Urinary bladder (tissue), 4 donors: Measurements from ENCODE around the gene CORO2B. TPM values are rescaled to one million over a fixed set of nuclear protein-coding genes. Genes with fewer than 3 reads are reported as not detected.

ENCODE experiments used
- DNase-seq: peaks from one replicate; pipeline ENCODE4 v3.0.0-alpha.2; 2015; ENCODE audit errors: extremely low spot score
- H3K27ac ChIP-seq: one replicate; pipeline ENCODE4 v1.5.1; 2013; ENCODE audit warnings: low read depth, mild to moderate bottlenecking, moderate library complexity
- H3K36me3 ChIP-seq: one replicate; pipeline ENCODE4 v1.6.1; 2013; ENCODE audit warnings: mild to moderate bottlenecking, moderate library complexity; ENCODE audit not compliant: insufficient read depth
- H3K4me1 ChIP-seq: one replicate; pipeline ENCODE4 v1.6.1; 2013; ENCODE audit warnings: mild to moderate bottlenecking, moderate library complexity; ENCODE audit not compliant: insufficient read depth
- H3K4me3 ChIP-seq: one replicate; pipeline ENCODE4 v1.5.1; 2013; ENCODE audit warnings: low read depth, low read length
- WGBS: extraction: QIAGEN DNeasy Blood & Tissue Kit; methylation state at CpG from one replicate; pipeline ENCODE4 v1.1.7; 2013; 5-methylcytosine and 5-hydroxymethylcytosine counted together
- polyA plus RNA-seq: library from polyadenylated mRNA; stranded (reverse); fragments of 200-250 nt; gene quantifications from one replicate; pipeline ENCODE4 v1.2.3, GENCODE V29; 2013
- total RNA-seq: library from RNA; depleted of rRNA; stranded (reverse); fragments of >200 nt; gene quantifications from one replicate; pipeline ENCODE4 v1.2.3, GENCODE V29; 2014
- donor health status: healthy with polysubstance abuse.
- donor health status: healthy.

CORO2B gene
- total and polyA plus RNA-seq, 2 donors = 4.2 to 6.4 TPM

DNA sequence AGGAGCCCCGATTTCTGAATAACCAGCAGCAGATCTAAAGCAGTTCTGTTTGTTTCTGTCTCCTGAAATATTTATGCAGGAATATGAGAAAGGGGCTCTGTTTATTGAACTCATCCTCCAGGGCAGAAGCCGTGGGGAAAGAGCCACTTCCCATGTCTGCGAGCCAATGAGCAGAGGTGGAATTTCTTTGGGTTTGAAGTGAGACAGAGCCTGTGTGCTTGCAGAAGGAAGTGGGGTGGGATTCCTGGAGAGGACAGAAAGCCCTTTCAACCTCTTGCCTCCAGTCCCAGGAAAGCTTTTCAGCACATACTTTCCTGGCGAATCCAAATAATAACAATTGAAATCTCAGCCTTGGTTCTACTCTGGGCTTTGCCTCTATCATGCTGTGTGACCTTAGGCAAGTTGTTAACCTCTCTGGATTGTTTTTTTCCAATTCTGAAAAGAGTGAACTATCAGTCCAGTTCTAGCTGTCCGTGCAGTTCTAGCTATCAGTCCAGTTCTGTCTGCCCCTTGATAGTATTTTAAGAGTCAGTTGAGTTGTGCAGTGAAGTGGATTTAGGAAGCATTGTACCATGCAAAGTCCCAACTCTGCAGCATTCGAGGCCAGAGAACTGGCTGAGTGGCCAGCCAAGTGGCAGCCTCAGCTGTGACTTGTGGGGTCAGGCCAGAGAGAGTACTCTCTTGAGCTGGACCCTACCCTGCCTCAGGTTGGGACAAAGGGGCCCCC is 15.9 kb downstream of the CORO2B start:
- Histone ChIP-seq H3K36me3 (no peaks in the 10 kb centered on the region), H3K27ac (no peak overlapping the region), H3K4me1 (no peaks in the 10 kb centered on the region), H3K4me3 (no peak overlapping the region)
- DNase-seq = no peak
- WGBS = 67% methylated on average over 6 of the region's 6 CpGs

DNA sequence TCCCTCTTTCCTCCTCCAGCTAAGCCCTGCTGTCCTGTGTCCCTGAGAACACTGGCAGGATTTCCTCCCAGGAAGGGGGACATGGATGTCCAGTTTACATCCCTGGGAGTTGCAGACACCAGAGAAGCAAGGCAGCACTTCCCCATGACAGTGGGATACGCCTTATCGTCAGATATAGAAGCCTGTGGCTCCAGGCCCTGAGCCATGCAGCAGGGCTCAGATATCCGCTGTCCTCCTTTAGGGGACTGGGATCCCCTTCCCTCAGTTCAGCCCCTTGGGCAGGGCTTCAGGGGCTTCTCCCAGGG is 16.4 kb downstream of the CORO2B start:
- Histone ChIP-seq H3K4me3 (no peak overlapping the region), H3K36me3 (no peaks in the 10 kb centered on the region), H3K27ac (no peak overlapping the region), H3K4me1 (no peaks in the 10 kb centered on the region)
- WGBS = 94% methylated on average over 3 of the region's 3 CpGs
- no peak for DNase-seq

DNA sequence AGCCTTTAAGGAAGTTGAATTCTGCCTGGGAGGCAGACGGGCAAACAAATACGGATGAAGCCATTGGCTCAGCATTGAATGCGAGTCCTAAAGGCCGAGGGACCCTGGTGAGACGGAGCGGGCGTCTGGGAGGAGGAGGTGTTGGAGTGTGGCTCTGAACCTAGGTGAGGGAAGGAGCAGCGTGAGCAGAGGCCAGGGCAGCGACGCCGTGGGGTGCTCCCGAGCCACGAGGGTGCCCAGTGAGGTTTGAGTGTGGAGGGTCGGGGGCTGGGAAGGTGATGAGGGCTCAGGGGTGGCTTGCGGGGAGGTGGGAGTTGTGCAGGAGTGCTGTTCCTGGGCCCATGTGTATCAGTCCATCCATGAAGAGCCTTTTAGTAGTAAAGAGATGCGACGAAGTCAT is 17.0 kb downstream of the CORO2B start:
- H3K4me3 ChIP-seq = no peak overlapping the region
- no peaks in the 10 kb centered on the region for H3K4me1 ChIP-seq
- no peaks in the 10 kb centered on the region for H3K36me3 ChIP-seq
- H3K27ac ChIP-seq = no peak overlapping the region
- WGBS = 95% methylated on average over 17 of the region's 17 CpGs
- no peak for DNase-seq

DNA sequence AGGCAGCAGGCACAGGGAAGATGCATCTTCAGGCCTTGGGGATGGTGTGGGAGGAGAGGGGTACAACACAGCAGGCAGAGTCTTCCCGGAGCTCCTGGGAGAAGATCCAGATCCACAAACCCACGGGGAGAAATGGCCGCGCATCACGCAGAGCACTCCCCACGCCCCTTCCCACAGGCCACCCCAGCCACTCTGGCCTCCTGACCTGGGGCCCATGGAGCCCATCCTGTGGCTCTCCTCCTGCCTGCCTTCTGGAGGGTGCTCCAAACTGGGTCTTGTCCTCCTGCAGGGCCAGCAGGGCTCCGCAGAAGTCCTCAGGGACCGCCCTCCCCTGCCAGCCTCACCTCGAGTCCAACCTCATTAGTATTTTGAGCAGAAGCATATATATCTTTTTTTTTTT is 17.9 kb downstream of the CORO2B start:
- Histone ChIP-seq H3K4me1 (no peaks in the 10 kb centered on the region), H3K27ac (no peak overlapping the region), H3K4me3 (no peak overlapping the region), H3K36me3 (no peaks in the 10 kb centered on the region)
- 93% methylated on average over 9 of the region's 9 CpGs for WGBS
- DNase-seq = no peak

DNA sequence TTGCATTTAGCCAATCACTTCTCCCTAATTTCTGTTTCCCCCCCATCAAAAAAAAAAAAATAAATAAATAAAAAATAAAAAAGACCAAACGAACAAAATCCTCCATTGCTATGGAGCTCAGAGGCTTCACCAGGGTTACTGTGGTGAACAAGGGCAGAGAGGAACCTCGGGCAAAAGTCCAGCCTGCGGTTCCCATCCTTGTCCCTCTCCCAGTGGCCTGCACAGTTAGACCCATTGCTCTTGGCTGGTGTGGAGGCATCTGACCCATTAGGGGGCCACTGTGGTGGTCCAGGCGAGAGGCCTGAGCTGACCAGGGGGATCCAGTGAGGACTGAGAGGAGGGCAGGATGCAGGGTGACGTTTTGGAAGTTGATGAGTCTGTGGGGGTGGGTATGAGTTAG is 18.8 kb downstream of the CORO2B start:
- Histone ChIP-seq H3K27ac (no peak overlapping the region), H3K4me3 (no peak overlapping the region), H3K4me1 (no peaks in the 10 kb centered on the region), H3K36me3 (no peaks in the 10 kb centered on the region)
- 90% methylated on average over 5 of the region's 5 CpGs for WGBS
- no peak for DNase-seq

DNA sequence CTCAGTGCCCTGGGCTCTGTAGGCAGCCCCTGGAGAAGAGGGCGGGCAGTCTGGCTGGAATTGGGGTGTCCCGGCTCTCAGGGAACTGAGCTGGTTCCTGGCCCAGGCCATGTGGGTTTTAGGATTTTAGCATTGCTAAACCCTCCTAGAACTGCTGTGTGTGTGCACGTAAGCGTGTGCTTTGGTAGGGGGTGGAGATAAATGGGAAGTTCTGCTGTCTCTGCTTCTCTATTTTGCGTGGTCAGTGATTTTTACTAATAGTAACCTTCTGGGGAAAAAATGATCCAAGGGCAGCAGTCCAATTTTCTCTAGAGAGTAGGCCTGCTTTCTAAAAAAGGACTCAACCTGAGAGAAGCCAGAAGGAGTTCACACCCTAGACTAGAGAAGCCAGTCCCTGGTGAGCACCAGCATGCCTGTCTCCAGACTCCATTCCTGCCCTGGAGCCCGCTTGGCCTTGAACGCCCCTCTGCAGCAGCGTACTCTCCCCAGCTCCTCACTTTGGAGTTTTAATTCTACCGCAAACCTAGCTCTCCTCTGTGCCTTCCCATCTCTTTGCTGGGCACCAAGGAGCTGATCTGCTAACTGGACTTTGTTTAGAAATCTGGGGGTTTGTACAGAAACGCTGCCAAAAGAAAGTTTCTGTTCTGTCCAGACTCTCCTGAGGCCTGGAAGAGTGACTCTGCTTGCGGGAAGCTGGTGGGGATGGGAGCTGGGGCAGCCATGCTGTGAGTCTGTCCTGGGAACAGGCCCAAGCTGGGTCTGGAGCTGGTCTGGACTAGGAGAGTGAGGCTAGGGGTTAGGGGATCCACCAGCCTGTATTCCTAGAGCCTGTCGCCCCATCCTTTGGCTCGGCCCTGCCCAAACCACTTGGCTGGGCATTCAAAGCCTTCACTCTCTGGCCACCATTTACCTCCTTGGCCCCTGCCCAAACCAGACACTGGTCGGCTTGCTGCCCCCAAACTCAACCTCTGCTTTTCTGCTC is 19.7 kb downstream of the CORO2B start:
- Histone ChIP-seq H3K4me1 (no peaks in the 10 kb centered on the region), H3K27ac (no peak overlapping the region), H3K4me3 (no peak overlapping the region), H3K36me3 (no peaks in the 10 kb centered on the region)
- 75% methylated on average over 14 of the region's 14 CpGs for WGBS
- no peak for DNase-seq

DNA sequence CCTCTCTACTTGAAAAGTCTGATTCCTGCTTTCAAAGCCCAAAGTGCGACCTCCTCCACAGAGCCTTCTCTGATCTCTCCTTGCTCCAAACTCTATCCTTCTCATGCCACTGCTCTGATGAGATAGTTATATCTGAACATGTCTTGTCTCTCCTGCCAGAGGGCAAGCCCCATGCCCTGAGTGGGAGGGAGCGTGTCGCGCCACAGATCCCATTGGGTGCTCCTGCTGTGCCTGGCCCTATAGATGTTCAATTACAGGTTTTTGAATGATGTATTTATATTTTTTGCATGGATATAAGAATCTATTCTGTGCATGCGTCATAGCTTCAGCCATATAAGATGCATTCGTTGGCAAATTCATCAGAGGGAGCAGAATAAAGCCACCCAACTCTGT is 20.4 kb downstream of the CORO2B start:
- Histone ChIP-seq H3K4me1 (no peaks in the 10 kb centered on the region), H3K36me3 (no peaks in the 10 kb centered on the region), H3K27ac (no peak overlapping the region), H3K4me3 (no peak overlapping the region)
- 95% methylated on average over 6 of the region's 6 CpGs for WGBS
- DNase-seq = no peak

DNA sequence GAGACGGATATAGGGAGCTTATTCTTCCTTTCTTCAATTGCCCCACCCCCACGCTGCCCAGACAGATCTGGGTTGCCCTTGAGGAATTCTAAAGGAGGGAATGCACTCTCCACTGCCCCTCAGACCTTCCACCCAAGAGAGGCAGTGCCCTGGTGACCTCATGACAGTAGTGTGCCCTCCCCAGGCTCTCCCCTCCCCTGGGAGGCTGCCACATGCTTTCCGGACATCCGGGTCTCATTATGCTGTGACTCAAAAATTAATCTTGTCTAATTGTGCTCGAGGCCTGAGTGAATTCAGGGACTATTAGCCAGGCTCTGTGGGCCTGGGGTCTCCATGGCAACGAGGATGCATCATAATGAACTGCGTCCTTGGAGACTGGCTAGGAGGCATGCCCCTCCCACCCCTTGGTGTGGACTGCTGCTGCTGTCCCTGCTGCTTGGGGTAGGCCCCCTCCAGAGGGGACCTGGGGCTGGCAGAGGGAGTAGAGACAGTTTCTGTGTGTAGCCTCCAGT is 20.8 kb downstream of the CORO2B start:
- H3K4me1 ChIP-seq = no peaks in the 10 kb centered on the region
- H3K36me3 ChIP-seq = no peaks in the 10 kb centered on the region
- H3K27ac ChIP-seq = no peak overlapping the region
- WGBS = 73% methylated on average over 7 of the region's 7 CpGs
- DNase-seq = no peak
- H3K4me3 ChIP-seq = no peak overlapping the region

DNA sequence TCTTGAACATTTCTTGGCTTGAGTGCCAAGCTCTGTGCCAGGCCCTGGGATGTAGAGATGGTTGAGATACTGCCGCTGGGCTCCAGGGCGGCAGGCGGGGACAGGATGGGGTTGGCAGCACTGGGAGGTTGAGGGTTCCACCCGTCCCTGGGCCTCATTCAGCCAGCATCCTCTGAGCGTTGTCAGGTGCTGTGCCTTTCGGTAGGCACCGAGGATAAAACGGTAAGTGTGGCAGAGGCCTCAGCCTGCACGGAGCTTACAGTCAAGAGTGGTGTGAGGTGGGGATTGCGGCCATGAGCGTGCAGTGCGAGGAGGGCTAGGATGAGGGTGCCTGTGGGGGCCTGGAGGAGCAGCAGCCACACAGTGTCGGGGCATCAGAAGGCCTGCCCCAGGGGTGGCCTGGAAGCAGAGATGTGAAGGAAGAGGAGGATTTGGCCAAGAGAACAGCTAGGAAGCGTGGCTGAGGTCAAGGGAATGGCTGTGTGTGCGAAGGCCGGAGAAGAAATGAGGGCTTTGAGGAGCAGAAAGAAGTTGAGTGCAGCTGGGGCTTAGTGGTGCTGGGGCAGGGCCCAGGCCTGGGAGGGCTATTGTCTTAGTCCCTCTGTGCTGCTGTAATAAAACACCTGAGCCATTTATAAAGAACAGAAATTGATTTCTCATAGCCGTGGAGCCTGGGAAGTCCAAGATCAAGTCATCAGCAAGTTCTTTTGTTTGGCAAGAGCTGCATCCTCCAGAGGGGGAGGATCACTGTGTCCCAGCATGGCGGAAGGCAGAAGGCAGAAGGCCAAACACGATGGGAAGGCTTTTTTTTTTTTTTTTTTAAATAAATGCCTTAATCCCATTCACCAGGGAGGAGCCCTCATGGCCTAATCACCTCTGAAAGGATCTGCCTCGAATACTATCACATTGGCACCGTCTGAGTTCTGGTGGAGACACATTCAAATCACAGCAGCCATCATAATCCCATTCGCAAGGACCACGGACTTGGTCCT is 22.7 kb downstream of the CORO2B start:
- no peak overlapping the region for H3K27ac ChIP-seq
- 88% methylated on average over 23 of the region's 23 CpGs for WGBS
- DNase-seq = no peak

DNA sequence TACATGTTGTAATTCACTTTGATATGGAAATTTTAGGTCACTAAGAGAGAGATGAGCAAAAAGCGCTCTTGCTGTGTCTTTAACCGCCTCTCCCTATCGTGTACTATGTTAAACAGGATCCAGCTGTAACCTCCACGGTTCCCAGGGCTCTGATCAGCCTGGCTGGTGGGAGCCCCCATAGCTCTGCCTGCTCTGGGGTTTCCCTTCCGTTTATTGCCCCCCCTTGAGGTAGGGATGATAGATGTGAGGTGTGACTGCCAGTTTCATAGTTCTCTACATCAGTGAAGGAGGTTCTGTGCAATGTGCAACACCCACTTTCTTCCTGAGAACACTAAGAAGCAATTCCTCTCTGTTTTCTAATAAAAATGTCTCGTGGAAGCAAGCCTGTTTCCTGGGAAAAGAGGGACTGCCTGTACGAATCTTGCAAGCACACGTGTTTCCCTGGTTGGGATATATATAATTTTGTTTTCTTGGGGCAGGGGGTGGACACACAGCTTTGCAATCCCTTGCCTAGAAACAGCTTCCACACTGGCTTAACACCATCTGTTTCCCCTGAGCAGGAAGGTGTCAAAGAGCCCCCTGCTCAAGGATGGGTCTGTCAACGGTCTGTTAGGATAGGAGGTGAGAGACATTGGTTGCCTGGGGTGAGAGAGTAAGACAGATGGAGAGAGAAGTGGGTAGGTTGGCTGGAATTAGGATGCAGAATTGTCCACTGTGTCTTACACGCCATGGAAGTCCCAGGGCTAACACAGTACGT is 23.8 kb downstream of the CORO2B start:
- no peaks in the 10 kb centered on the region for H3K4me1 ChIP-seq
- no peak overlapping the region for H3K27ac ChIP-seq
- DNase-seq = no peak
- 77% methylated on average over 11 of the region's 11 CpGs for whole genome bisulfite sequencing
- no peaks in the 10 kb centered on the region for H3K36me3 ChIP-seq
- H3K4me3 ChIP-seq = no peak overlapping the region

More for the DNA sequence above, 22.7 kb downstream of the CORO2B start:
- H3K4me1 ChIP-seq = no peaks in the 10 kb centered on the region
- no peak overlapping the region for H3K4me3 ChIP-seq
- no peaks in the 10 kb centered on the region for H3K36me3 ChIP-seq

DNA sequence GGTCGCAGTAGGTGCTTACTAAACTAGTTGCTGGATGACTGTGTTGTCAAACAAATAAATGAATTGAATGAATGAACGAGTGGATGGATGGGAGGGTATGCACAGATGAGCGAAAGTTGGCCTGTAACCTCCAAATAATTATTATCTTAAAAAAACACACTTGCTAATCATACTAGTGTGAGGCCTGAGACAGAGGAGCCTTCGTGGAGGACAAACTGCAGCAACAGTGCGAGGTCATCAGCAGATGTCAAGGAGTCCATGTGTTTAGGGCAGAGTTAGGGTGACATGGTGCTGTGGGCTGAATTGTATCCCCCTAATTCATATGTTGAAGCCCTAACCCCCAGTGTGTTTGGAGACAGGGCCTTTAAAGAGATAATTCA is 24.4 kb downstream of the CORO2B start:
- no peaks in the 10 kb centered on the region for H3K4me1 ChIP-seq
- no peak overlapping the region for H3K27ac ChIP-seq
- H3K4me3 ChIP-seq = no peak overlapping the region
- DNase-seq = no peak
- H3K36me3 ChIP-seq = no peaks in the 10 kb centered on the region
- 98% methylated on average over 5 of the region's 5 CpGs for WGBS

DNA sequence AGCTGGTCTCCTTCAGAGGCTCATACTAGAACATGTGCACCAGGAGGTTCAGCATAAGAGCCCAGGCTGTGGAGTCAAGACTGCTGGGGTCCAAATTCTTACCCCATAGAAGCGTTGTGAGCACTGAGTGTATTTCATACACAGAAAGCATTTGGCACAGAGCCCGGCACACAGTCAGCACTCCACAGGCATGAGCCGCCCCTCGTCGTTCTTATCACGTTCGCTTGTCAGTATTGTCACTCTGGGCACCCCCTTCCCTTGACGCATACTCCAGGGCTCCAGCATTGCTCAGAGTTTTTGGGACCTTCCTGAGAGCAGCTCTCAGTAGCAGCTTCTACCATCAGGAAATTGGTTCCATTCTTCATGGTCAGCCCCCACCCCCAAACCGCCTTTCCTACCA is 25.2 kb downstream of the CORO2B start:
- Histone ChIP-seq H3K36me3 (no peaks in the 10 kb centered on the region), H3K27ac (no peak overlapping the region), H3K4me3 (no peak overlapping the region), H3K4me1 (no peaks in the 10 kb centered on the region)
- 93% methylated on average over 9 of the region's 9 CpGs for WGBS
- no peak for DNase-seq
